RPMI8226 (cell line): ENCODE data around the gene AQP2.

Experiments used
- DNase-seq: peaks from one replicate; pipeline ENCODE4 v3.0.0-alpha.2; 2015

AQP2 gene

GRCh38 chr12:49920915-49921286, 29.6 kb upstream of the AQP2 start:
- no peak for DNase-seq

DNA sequence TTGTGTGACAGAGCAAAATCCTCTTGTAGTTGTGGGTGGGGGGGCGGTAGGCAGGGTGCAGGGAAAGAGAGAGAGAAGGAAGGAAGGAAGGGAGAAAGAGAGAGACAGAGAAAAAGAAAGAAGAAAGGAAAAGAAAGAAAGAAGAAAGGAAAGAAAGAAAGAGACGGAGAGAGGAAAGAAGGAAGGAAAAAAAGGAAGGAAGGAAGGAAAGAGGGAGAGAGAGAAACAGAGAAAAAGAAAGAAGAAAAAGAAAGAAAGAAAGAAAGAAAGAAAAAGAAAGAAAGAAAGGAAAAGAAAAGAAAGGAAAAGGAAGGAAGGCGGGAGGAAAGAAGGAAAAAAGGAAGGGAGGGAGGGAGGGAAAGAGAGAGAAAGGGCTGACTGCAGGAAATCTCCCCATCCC, 29.2 kb upstream of the AQP2 start:
- no peak for DNase-seq

GRCh38 chr12:49921936-49922335, 28.6 kb upstream of the AQP2 start:
- DNase-seq = no peak

DNA sequence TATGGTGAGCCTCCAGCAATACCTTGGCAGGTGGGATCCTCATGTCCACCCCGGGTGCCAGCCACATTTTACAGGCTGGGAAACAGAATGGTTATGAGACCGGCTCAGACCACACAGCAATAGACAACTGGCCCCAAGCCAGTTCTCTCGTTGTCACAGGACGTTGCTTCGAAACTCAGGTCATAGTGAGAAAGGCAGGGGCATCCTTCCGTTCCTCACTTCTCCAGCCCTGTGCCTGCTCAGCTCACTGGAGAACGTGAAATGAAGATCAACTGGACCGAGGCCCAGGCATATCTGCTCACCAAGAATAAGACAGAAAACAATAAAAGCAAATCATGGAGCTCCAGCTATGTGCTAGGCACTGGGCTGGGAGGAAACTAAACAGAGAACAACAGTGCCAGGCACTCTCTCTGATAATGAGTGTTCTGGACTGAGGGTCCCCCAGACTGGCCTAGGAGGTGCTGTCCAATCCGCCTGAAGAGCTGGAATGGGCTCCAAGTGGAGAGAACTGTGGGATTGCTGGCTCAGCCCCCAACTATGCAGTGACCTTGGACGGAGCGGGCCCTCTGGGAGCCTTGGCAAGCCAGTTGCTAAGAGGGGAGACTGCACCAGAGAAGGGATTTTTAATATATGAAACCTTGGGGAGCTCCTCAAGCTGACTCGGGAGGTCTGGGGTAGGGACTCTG, 28.0 kb upstream of the AQP2 start:
- peak; percentile 34 for DNase-seq

GRCh38 chr12:49923035-49923644, 27.4 kb upstream of the AQP2 start:
- no peak for DNase-seq

DNA sequence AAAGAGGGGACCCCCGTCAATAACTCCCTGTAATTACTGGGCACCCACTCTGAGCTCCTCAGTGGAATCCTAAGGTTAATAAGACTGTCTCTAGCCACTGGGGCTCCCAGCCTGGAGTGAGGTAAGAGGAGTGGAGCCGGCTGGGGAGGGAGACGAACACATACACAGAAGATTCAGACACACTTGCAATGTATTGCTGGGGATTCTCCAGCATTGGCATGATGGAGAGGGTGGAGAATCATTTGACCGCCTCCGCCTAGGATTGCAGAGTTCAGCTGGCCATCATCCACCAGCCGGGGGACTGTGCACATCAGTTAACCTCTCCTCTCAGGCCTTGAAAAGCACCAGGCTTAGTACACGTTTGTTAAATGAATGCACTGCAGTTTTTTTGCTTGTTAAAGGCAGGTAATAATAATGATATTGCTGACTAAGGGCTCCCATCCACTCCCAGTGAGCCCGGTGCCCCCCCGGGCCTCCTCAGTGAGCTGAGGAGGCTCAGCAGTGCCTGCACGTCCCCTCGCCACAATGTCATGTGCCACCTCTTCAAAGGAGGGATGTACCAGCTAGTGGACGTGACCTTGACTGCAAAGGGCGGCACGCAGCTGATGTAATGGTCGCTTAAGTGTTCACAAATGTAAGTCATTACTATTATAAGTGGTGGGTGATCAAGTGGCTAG, 26.5 kb upstream of the AQP2 start:
- no peak for DNase-seq

DNA sequence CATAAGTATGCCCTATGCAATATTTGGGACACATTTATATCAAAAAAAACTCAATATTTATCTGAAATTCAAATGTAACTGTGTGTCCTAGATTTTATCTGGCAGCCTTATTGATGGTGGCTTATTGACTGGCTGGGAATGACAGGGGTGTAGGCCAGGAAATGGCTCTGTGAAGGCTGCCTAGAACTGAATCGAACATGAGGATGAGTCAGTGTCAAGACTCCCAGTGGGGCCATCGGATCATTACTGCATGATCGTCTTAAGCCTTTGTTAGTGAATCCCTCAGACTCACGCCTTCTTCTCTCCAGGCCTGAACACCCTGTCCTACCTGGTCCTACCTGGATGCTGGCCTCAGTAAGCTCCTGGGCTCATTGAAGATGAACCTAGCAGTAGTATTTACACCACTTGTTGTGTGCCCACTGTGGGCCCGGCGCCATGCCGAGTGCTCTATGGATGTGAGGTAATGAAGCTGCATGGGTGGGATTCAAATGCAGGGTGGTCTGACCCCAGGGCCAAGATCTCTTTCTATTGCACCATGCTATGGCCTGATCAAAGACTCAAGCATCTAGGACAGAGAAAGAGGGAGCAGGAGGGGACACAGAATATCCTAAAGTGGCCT, 25.8 kb upstream of the AQP2 start:
- no peak for DNase-seq

GRCh38 chr12:49925433-49926204, 24.9 kb upstream of the AQP2 start:
- DNase-seq = no peak

DNA sequence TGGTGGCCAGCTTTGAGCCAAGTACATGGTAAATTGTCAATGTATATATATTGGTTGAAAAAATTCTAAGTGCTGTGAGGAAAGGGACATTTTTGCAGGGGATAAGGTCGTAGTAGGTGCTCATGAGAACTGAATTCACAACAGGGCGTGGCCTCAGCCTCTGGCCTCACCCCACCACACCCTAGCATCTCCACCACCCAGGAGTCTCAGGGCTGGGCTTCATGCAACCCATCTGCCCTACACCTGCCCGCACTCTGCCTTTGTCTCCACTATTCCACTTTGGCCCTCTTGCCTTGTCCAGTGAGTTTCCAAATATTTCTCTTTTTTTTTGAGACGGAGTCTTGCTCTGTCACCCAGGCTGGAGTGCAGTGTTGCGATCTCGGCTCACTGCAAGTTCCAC, 22.1 kb upstream of the AQP2 start:
- no peak for DNase-seq

DNA sequence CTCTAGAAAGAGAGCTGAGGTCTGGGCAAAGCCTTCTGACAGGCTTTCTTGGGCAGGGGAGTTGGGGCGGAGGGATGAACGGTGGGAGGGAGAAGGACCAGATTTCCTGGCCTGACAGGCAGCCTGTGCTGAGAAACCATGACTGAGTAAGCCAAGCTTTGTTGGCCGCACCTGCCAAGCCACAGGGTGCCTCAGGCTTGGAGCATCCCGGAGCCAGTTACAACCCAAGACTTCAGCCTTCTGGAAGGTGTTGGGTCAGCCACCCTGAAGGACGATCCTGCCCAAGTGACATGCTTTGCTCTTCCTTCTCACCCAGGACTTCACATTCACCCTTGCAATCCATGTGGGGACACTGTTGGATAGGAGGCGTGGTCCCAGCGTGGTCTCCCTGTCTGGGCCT, 21.0 kb upstream of the AQP2 start:
- DNase-seq = no peak

DNA sequence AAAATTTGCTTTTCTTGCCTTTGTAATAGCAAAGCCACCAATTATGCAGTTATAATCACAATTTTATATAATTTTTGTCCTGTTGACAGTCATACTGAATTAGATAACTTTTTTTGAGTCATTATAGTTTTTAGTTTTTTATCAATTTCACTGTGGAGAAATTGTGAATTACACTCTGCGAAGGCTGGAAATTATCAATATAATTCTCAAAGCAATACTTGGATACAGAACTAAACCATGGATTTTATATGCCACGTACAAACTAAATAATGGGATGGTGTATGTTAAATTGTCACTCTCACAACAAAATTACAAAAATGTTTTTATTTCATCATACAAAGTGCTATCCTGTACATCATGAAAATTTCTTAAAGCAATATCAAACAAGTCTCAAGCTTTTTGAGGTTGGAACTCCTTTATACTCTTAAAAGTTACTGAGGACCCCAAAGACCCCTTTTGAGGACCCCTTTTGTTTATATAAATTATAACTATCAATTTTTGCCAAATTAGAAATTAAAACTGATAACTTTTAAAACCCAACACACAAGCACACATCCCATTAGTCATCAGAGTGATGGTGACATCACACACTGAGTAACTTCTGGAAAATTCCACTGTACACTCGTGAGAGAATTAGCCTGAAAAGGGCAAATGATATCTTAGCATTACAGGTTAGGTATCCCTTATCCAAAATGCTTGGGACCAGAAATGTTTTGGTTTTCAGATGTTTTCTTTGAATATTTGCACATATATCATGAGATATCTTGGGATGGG, 19.8 kb upstream of the AQP2 start:
- no peak for DNase-seq

GRCh38 chr12:49932023-49932422, 18.5 kb upstream of the AQP2 start:
- no peak for DNase-seq

GRCh38 chr12:49932533-49933130, 17.9 kb upstream of the AQP2 start:
- DNase-seq = no peak

DNA sequence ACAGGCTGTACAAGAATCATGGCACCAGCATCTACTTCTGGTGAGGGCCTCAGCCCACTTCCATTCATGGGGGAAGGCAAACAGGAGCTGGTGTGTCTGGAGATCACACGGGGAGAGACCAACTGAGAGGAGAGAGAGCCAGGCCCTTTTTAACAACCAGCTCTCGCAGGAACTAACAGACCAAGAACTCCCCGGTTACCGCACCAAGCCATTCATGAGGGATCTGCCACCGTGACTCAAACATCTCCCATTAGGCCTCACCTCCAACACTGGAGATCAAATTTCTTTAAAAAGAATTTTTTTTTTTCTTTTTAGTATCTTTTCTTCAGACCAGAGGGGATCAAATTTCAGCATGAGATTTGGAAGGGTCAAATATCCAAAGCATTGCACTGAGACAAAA, 16.7 kb upstream of the AQP2 start:
- DNase-seq = no peak

DNA sequence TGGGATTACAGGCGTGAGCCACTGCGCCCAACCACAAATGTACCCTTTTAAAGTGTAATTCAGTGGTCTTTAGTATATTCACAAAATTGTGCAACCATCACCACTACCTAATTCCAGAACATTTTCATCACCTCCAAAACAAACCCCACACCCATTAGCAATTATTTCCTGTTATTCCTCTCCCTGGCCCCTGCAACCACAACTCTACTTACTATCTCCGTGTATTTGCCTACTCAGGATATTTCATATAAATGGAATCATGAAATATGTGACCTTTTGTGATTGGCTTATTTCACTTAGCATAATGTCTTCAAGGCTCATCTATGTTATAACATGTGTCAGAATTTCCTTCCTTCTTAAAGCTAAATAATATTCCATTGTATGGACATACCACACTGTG, 16.0 kb upstream of the AQP2 start:
- no peak for DNase-seq

- no peak for DNase-seq
Observed at GRCh38 chr12:49936925-49937324, 13.6 kb upstream of the AQP2 start.

GRCh38 chr12:49937639-49938300, 12.8 kb upstream of the AQP2 start:
- no peak for DNase-seq

DNA sequence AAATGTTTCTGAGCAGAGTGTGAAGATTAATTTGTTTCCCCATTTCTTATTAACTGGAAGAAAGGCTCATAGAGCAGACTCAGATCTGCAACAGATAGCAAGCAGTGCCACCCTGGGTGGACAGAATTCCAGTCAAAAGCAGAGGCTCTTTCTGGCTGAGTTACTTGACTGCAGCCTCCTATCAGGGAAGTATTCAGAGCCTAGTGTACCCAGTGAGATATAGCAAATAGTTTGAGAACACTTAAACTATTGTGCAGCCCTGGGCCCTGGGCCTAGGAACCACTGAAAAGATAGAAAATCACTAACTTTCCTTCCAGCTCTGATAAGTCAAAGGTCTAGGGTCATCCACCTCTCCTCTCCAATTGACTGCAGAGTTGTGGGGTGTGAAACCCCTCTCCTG, 11.2 kb upstream of the AQP2 start:
- no peak for DNase-seq

GRCh38 chr12:49939707-49940106, 10.8 kb upstream of the AQP2 start:
- no peak for DNase-seq

- DNase-seq = no peak
Observed at GRCh38 chr12:49941556-49942511, 8.7 kb upstream of the AQP2 start.
